HFF-Myc (cell line): ENCODE measurements around the gene SPAAR.
"Not testable (repeated sequence)": the region's sequence is repeated elsewhere in the genome, so short reads cannot be mapped to it uniquely, and the experiment has no call there.

Experiments used
- DNase-seq: peaks from one replicate; pipeline ENCODE4 v3.0.0-alpha.2; 2011; ENCODE audit warnings: low read depth; ENCODE audit errors: extremely low read depth
- H3K4me3 ChIP-seq: replicated peaks from 2 replicates; pipeline ENCODE4 v1.5.1; 2011; ENCODE audit warnings: low read depth, mild to moderate bottlenecking, control low read depth, low read length
- TF ChIP-seq, protein P1 (sequence below): IDR thresholded peaks from 2 replicates; pipeline ENCODE4 v1.5.1; 2012; ENCODE audit warnings: mild to moderate bottlenecking, low read depth, low read length, control low read depth; ENCODE audit errors: missing control alignments

The SPAAR gene

GRCh38 chr9:35882263-35882848 lies 26.9 kb upstream of the SPAAR start:
- peak; percentile 36 for DNase-seq
- TF ChIP-seq, protein P1, sequence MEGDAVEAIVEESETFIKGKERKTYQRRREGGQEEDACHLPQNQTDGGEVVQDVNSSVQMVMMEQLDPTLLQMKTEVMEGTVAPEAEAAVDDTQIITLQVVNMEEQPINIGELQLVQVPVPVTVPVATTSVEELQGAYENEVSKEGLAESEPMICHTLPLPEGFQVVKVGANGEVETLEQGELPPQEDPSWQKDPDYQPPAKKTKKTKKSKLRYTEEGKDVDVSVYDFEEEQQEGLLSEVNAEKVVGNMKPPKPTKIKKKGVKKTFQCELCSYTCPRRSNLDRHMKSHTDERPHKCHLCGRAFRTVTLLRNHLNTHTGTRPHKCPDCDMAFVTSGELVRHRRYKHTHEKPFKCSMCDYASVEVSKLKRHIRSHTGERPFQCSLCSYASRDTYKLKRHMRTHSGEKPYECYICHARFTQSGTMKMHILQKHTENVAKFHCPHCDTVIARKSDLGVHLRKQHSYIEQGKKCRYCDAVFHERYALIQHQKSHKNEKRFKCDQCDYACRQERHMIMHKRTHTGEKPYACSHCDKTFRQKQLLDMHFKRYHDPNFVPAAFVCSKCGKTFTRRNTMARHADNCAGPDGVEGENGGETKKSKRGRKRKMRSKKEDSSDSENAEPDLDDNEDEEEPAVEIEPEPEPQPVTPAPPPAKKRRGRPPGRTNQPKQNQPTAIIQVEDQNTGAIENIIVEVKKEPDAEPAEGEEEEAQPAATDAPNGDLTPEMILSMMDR = peak; percentile 99
- H3K4me3 ChIP-seq = no peak overlapping the region

- DNase-seq = no peak
- no peak overlapping the region for H3K4me3 ChIP-seq
- TF ChIP-seq, protein P1 = no peak
These were observed 26.3 kb upstream of the SPAAR start for GRCh38 chr9:35882996-35883395.

DNA sequence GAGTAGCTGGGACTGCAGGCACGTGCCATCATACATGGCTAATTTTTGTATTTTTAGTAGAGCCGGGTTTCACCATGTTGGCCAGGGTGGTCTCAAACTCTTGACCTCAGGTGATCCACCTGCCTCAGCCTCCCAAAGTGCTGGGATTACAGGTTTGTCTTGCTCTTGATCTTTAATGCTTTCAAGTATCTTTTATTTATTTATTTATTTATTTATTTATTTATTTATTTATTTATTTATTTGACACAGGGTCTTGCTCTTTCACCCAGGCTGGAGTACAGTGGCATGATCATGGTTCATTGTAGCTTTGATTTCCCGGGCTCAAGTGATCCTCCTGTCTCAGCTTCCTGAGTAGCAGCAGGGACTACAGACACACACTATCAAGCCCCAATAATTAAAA lies 24.4 kb upstream of the SPAAR start:
- H3K4me3 ChIP-seq, DNase-seq: not testable (repeated sequence)

- TF ChIP-seq, protein P1 = no peak
- DNase-seq = no peak
- H3K4me3 ChIP-seq = no peak overlapping the region
These were observed 17.6 kb upstream of the SPAAR start for GRCh38 chr9:35891646-35892045.

- H3K4me3 ChIP-seq = no peak overlapping the region
- TF ChIP-seq, protein P1 = no peak
- DNase-seq = no peak
These were observed 17.2 kb upstream of the SPAAR start for GRCh38 chr9:35892051-35892450.

DNA sequence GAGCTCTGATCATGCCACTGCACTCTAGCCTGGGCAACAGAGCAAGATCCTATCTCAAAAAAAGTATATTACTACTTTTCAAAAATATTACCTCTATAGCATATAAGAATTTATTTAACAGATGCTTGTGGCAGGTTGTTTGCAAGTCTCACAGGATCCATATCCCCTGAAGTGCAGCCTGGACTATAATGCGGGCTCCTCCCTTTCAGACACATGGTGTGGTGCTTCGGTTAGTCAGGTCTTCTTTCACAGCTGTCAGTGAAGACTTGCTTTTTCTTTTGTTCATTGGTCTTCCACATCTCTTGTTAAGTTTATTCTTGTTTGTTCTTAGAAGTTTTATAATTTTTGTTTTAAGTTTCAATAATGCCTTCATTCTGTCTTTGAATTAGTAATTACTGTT lies 12.7 kb upstream of the SPAAR start:
- H3K4me3 ChIP-seq = no peak overlapping the region
- no peak for DNase-seq
- TF ChIP-seq, protein P1 = no peak

DNA sequence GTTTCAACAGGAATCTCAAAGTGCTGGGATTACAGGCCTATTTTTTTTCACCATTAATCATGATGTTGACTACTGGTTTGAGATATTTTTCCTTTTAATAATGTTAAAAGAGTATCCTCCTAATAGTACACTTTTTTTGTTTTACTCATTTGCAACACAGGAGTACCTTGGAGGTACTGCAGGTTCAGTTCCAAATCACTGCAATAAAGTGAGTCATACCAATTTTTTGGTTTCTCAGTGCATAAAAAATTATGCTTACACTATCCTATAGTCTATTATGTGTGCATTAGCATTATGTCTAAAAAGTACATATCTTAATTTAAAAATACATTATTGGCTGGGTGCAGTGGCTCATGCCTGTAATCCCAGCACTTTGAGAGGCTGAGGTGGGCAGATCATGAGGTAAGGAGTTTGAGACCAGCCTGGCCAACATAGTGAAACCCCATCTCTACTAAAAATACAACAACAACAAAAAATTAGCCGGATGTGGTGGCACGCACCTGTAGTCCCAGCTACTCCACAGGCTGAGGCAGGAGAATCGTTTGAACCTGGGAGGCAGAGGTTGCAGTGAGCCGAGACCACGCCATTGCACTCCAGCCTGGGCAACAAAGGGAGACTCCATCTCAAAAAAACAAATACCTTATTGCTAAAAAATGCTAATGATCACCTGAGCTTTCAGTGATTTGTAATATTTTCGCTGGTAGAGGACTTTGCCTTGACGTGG lies 11.8 kb upstream of the SPAAR start:
- DNase-seq, H3K4me3 ChIP-seq: not testable (repeated sequence)

DNA sequence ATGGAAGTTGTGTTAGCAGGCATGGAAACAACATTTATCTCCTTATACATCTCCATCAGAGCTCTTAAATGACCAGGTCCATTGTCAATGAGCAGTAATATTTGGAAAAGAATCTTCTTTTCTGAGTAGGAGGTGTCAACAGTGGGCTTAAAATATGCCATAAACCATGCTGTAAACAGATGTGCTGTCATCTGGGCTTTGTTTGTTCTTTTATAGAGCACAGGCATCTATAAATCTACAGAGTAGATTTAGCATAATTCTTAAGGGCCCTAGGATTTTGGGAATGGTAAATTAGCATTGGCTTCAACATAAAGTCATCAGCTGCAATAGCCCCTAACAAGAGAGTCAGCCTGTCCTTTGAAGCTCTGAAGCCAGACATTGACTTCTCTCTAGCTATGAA lies 11.0 kb upstream of the SPAAR start:
- no peak overlapping the region for H3K4me3 ChIP-seq
- TF ChIP-seq, protein P1 = no peak
- no peak for DNase-seq
